ENCODE results near the gene ADAP1. TPM values are rescaled to one million over a fixed set of nuclear protein-coding genes. Genes with fewer than 3 reads are reported as not detected.

The ADAP1 gene
- total RNA-seq, 1 experiment from 2014 or later: 16.4 TPM

DNA sequence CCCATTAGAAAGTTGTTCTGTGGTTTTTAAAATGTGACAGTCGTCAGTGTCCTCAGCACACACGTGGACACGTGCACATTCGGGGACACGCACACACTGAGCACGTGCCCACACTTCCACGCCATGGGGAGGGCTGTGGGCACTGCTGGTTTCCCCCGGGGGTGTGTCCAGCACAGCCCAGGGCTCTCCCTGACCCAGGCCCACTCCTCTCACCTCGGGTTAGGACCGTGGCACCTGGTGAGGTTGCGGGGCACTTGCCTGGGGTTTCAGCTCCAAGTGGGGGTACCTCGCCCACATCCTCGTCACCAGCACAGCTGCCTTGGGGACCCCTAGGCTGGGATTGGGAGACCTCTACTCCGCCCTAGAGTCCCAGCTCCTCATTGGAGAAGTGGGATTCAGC, 57.4 kb downstream of the ADAP1 start:
- intact Hi-C loops (cut with micrococcal nuclease; ENCODE audit: unreplicated experiment): no loop called here
- CTCF ChIA-PET: no interaction called here
- no peak overlapping the region for H3K4me3 ChIP-seq (ENCODE audit: low read depth, low read length, poor library complexity, severe bottlenecking)
- TF ChIP-seq EZH2 (IDR thresholded peaks at IDR 0.05; ENCODE audit: borderline replicate concordance, low read depth, low read length, poor library complexity, severe bottlenecking): no peak
- TF ChIP-seq, protein P1, sequence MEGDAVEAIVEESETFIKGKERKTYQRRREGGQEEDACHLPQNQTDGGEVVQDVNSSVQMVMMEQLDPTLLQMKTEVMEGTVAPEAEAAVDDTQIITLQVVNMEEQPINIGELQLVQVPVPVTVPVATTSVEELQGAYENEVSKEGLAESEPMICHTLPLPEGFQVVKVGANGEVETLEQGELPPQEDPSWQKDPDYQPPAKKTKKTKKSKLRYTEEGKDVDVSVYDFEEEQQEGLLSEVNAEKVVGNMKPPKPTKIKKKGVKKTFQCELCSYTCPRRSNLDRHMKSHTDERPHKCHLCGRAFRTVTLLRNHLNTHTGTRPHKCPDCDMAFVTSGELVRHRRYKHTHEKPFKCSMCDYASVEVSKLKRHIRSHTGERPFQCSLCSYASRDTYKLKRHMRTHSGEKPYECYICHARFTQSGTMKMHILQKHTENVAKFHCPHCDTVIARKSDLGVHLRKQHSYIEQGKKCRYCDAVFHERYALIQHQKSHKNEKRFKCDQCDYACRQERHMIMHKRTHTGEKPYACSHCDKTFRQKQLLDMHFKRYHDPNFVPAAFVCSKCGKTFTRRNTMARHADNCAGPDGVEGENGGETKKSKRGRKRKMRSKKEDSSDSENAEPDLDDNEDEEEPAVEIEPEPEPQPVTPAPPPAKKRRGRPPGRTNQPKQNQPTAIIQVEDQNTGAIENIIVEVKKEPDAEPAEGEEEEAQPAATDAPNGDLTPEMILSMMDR (conservative IDR thresholded peaks at IDR 0.05; ENCODE audit: low read depth, low read length): no peak
- POLR2A ChIA-PET (ENCODE audit: low non-redundant PET): no interaction called here
- peaks cover 19% of the 10 kb centered on the region for H3K36me3 ChIP-seq (ENCODE audit: insufficient read depth, low read length, poor library complexity, severe bottlenecking)
- H3K27ac ChIP-seq (ENCODE audit: low read depth, low read length, poor library complexity, severe bottlenecking): no peak overlapping the region
- peaks cover 8% of the 10 kb centered on the region for H3K4me1 ChIP-seq (ENCODE audit: insufficient read depth, low read length, poor library complexity, severe bottlenecking)
- no peaks in the 10 kb centered on the region for H3K27me3 ChIP-seq (replicated peaks; ENCODE audit: insufficient read depth, low read depth, low read length, poor library complexity)
- no peak for DNase-seq (ENCODE audit: low spot score)
- no TSS peak for BruUV-seq (replicated peaks)
- no peaks in the 10 kb centered on the region for H3K9me3 ChIP-seq (ENCODE audit: low read depth, low read length, poor library complexity, severe bottlenecking)

DNA sequence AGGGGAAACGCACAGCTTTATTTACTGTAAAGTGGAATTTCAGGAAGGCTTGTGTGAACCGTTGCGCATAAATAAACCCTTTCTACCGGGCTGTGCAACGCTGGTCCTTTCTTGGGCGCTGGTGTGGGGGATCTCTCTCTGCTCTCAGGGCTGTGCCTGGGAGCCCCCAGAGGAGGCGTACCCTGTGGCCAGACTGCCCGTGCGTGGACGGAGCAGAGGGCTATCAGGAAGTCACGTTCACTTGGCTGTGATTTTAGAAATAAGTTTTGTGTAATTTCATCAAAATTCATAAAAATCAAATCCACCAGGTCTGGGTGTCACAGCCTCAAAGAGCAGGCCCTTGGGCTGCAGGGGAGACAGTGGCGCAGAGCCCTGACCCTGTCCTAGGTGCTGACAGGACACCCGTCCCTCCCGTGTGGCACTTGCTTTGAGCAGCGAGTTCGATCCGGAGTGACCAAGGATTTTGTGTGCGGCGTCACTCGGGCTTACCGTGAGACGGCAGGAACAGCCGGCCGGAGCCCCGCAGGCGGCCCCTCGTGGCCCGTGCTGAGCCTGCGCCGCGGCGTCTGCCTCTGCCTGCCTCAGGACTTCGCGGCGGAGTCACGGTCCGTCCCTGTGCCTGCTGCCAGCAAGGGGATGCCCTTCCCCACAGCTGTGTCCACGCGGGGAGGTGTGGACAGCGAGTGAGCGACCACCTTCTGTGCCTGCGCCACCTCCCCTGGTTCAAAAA, 58.0 kb downstream of the ADAP1 start:
- Histone ChIP-seq H3K27me3 (replicated peaks; ENCODE audit: insufficient read depth, low read depth, low read length, poor library complexity) (no peaks in the 10 kb centered on the region), H3K4me3 (ENCODE audit: low read depth, low read length, poor library complexity, severe bottlenecking) (no peak overlapping the region), H3K27ac (ENCODE audit: low read depth, low read length, poor library complexity, severe bottlenecking) (no peak overlapping the region), H3K9me3 (ENCODE audit: low read depth, low read length, poor library complexity, severe bottlenecking) (no peaks in the 10 kb centered on the region), H3K36me3 (ENCODE audit: insufficient read depth, low read length, poor library complexity, severe bottlenecking) (peaks cover 24% of the 10 kb centered on the region), H3K4me1 (ENCODE audit: insufficient read depth, low read length, poor library complexity, severe bottlenecking) (peaks cover 8% of the 10 kb centered on the region)
- no peak for DNase-seq (ENCODE audit: low spot score)
- TF ChIP-seq, protein P1 (conservative IDR thresholded peaks at IDR 0.05; ENCODE audit: low read depth, low read length): no peak
- no peak for TF ChIP-seq EZH2 (IDR thresholded peaks at IDR 0.05; ENCODE audit: borderline replicate concordance, low read depth, low read length, poor library complexity, severe bottlenecking)
- ChIA-PET CTCF (no interaction called here), POLR2A (ENCODE audit: low non-redundant PET) (no interaction called here)
- BruUV-seq (replicated peaks): no TSS peak
- intact Hi-C loops (cut with micrococcal nuclease; ENCODE audit: unreplicated experiment): no loop called here

- Histone ChIP-seq H3K4me3 (ENCODE audit: low read depth, low read length, poor library complexity, severe bottlenecking) (no peak overlapping the region), H3K27me3 (replicated peaks; ENCODE audit: insufficient read depth, low read depth, low read length, poor library complexity) (no peaks in the 10 kb centered on the region), H3K36me3 (ENCODE audit: insufficient read depth, low read length, poor library complexity, severe bottlenecking) (peaks cover 31% of the 10 kb centered on the region), H3K9me3 (ENCODE audit: low read depth, low read length, poor library complexity, severe bottlenecking) (no peaks in the 10 kb centered on the region), H3K4me1 (ENCODE audit: insufficient read depth, low read length, poor library complexity, severe bottlenecking) (peaks cover under 1% of the 10 kb centered on the region), H3K27ac (ENCODE audit: low read depth, low read length, poor library complexity, severe bottlenecking) (no peak overlapping the region)
- BruUV-seq (replicated peaks): TSS peak; percentile 34
- TF ChIP-seq, protein P1 (conservative IDR thresholded peaks at IDR 0.05; ENCODE audit: low read depth, low read length): no peak
- no peak for TF ChIP-seq EZH2 (IDR thresholded peaks at IDR 0.05; ENCODE audit: borderline replicate concordance, low read depth, low read length, poor library complexity, severe bottlenecking)
- ChIA-PET CTCF (no interaction called here), POLR2A (ENCODE audit: low non-redundant PET) (no interaction called here)
- no peak for DNase-seq (ENCODE audit: low spot score)
- intact Hi-C loops (cut with micrococcal nuclease; ENCODE audit: unreplicated experiment): no loop called here
Observed at GRCh38 chr7:895451-896052, 58.9 kb downstream of the ADAP1 start.

Measured in A673 (cell line).